MM.1S (cell line): ENCODE results near the gene CYYR1.

ENCODE experiments used
- DNase-seq: peaks from one replicate; pipeline ENCODE4 v3.0.0-alpha.2; 2015
- H2AFZ ChIP-seq: fragments of 300-600 bp; sonication (generic); 2 replicates; pipeline ENCODE4 v1.6.0; 2016; ENCODE audit warnings: antibody characterized with exemption, low read length
- H3F3A ChIP-seq: fragments of 300-600 bp; sonication (generic); 2 replicates; pipeline ENCODE4 v1.6.1; 2016; ENCODE audit warnings: mild to moderate bottlenecking, antibody characterized with exemption, low read length, moderate library complexity, mixed read lengths; ENCODE audit not compliant: insufficient read depth
- H3K27ac ChIP-seq: fragments of 300-600 bp; sonication (generic); 2 replicates; pipeline ENCODE4 v1.5.1; 2016; ENCODE audit warnings: mild to moderate bottlenecking, low read length
- H3K27me3 ChIP-seq: fragments of 300-600 bp; sonication (generic); replicated peaks from 2 replicates; pipeline ENCODE4 v1.6.0; 2016; ENCODE audit warnings: low read length; ENCODE audit not compliant: insufficient read depth
- H3K36me3 ChIP-seq: fragments of 300-600 bp; sonication (generic); replicated peaks from 2 replicates; pipeline ENCODE4 v1.6.1; 2016; ENCODE audit warnings: mild to moderate bottlenecking, low read length, mixed read lengths; ENCODE audit not compliant: insufficient read depth
- H3K4me1 ChIP-seq: fragments of 300-600 bp; sonication (generic); 2 replicates; pipeline ENCODE4 v1.6.1; 2016; ENCODE audit warnings: low read length, mixed read lengths
- H3K4me2 ChIP-seq: fragments of 300-600 bp; sonication (generic); 2 replicates; pipeline ENCODE4 v1.6.0; 2016; ENCODE audit warnings: low read depth, low read length
- H3K4me3 ChIP-seq: fragments of 300-600 bp; sonication (generic); 2 replicates; pipeline ENCODE4 v1.5.1; 2016; ENCODE audit warnings: low read length, mixed read lengths
- H3K79me2 ChIP-seq: fragments of 300-600 bp; sonication (generic); 2 replicates; pipeline ENCODE4 v1.6.1; 2016; ENCODE audit warnings: mixed run types, low read length, mixed read lengths
- H3K9ac ChIP-seq: fragments of 300-600 bp; sonication (generic); 2 replicates; pipeline ENCODE4 v1.6.1; 2016; ENCODE audit warnings: low read length, mixed read lengths
- H3K9me2 ChIP-seq: fragments of 300-600 bp; sonication (generic); replicated peaks from 2 replicates; pipeline ENCODE4 v1.6.1; 2016; ENCODE audit warnings: mild to moderate bottlenecking, low read length, mixed read lengths; ENCODE audit not compliant: insufficient read depth
- H3K9me3 ChIP-seq: fragments of 300-600 bp; sonication (generic); replicated peaks from 2 replicates; pipeline ENCODE4 v1.6.1; 2016; ENCODE audit warnings: mild to moderate bottlenecking, low read length, mixed read lengths; ENCODE audit not compliant: insufficient read depth
- H4K20me1 ChIP-seq: fragments of 300-600 bp; sonication (generic); 2 replicates; pipeline ENCODE4 v1.6.1; 2016; ENCODE audit warnings: mild to moderate bottlenecking, low read length, moderate library complexity, mixed read lengths; ENCODE audit not compliant: insufficient read depth
- EZH2 ChIP-seq: fragments of 300-600 bp; sonication (generic); optimal IDR thresholded peaks from 2 replicates; pipeline ENCODE3; 2017; ENCODE audit warnings: low read depth, mild to moderate bottlenecking, antibody characterized with exemption, low read length, mixed read lengths
- EZH2phosphoT487 ChIP-seq: fragments of 300-600 bp; sonication (generic); IDR thresholded peaks from 2 replicates; pipeline ENCODE4 v1.6.1; 2018; ENCODE audit warnings: antibody characterized with exemption, low read length
- TF ChIP-seq, protein P1 (sequence below): fragments of 300-600 bp; sonication (generic); IDR thresholded peaks from 2 replicates; pipeline ENCODE4 v1.5.1; 2016; ENCODE audit warnings: antibody characterized with exemption, low read length, mixed read lengths

Gene CYYR1

GRCh38 chr21:26528882-26529281 lies 44.2 kb downstream of the CYYR1 start:
- Histone ChIP-seq H3K27ac (no peak overlapping the region), H3K79me2 (no peaks in the 10 kb centered on the region), H3K4me2 (no peak overlapping the region), H2AFZ (no peak overlapping the region), H3K36me3 (no peaks in the 10 kb centered on the region), H3K9ac (no peak overlapping the region), H3K27me3 (no peaks in the 10 kb centered on the region), H3K9me3 (no peaks in the 10 kb centered on the region), H3F3A (no peaks in the 10 kb centered on the region), H3K9me2 (no peaks in the 10 kb centered on the region), H3K4me3 (no peak overlapping the region), H3K4me1 (no peaks in the 10 kb centered on the region), H4K20me1 (no peaks in the 10 kb centered on the region)
- TF ChIP-seq EZH2 (no peak), EZH2phosphoT487 (no peak)
- TF ChIP-seq, protein P1, sequence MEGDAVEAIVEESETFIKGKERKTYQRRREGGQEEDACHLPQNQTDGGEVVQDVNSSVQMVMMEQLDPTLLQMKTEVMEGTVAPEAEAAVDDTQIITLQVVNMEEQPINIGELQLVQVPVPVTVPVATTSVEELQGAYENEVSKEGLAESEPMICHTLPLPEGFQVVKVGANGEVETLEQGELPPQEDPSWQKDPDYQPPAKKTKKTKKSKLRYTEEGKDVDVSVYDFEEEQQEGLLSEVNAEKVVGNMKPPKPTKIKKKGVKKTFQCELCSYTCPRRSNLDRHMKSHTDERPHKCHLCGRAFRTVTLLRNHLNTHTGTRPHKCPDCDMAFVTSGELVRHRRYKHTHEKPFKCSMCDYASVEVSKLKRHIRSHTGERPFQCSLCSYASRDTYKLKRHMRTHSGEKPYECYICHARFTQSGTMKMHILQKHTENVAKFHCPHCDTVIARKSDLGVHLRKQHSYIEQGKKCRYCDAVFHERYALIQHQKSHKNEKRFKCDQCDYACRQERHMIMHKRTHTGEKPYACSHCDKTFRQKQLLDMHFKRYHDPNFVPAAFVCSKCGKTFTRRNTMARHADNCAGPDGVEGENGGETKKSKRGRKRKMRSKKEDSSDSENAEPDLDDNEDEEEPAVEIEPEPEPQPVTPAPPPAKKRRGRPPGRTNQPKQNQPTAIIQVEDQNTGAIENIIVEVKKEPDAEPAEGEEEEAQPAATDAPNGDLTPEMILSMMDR, result no peak
- no peak for DNase-seq

DNA sequence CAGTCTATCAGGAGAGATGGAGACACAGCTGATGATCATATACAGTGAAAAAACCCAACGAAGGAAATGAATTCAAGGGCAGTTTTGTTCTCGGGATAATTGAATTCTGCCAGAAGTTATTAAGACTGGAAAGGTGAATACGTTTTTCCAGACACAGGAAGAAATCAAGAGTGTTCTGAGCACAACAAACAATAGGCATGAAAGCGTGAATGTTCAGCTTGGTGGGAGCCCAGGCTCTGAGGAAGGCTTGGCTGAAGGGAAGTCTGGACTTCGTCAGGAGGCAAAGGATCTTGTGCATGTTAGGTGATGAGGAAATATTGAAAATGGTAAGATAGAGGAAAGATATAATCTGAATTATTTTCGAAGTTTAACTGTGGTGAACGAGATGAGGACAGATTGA lies 50.4 kb downstream of the CYYR1 start:
- no peak overlapping the region for H3K4me3 ChIP-seq
- no peaks in the 10 kb centered on the region for H3K4me1 ChIP-seq
- H3K9me3 ChIP-seq, result no peaks in the 10 kb centered on the region
- no peaks in the 10 kb centered on the region for H4K20me1 ChIP-seq
- H3K9me2 ChIP-seq, result no peaks in the 10 kb centered on the region
- H3K27me3 ChIP-seq, result no peaks in the 10 kb centered on the region
- DNase-seq, result no peak
- H3K79me2 ChIP-seq, result no peaks in the 10 kb centered on the region
- no peaks in the 10 kb centered on the region for H3K36me3 ChIP-seq
- no peak overlapping the region for H3K9ac ChIP-seq
- no peak overlapping the region for H2AFZ ChIP-seq
- no peak overlapping the region for H3K27ac ChIP-seq
- H3F3A ChIP-seq, result no peaks in the 10 kb centered on the region
- TF ChIP-seq EZH2phosphoT487 (no peak), EZH2 (no peak)
- TF ChIP-seq, protein P1, result no peak
- H3K4me2 ChIP-seq, result no peak overlapping the region

GRCh38 chr21:26519142-26519541 lies 53.9 kb downstream of the CYYR1 start:
- Histone ChIP-seq H3K4me2 (no peak overlapping the region), H3K9ac (no peak overlapping the region), H3K27ac (no peak overlapping the region), H3K9me3 (no peaks in the 10 kb centered on the region), H3K4me3 (no peak overlapping the region), H3K36me3 (no peaks in the 10 kb centered on the region), H3K9me2 (no peaks in the 10 kb centered on the region), H3K27me3 (no peaks in the 10 kb centered on the region), H4K20me1 (no peaks in the 10 kb centered on the region), H3K79me2 (no peaks in the 10 kb centered on the region), H3K4me1 (no peaks in the 10 kb centered on the region), H2AFZ (no peak overlapping the region), H3F3A (no peaks in the 10 kb centered on the region)
- DNase-seq, result no peak
- TF ChIP-seq, protein P1, result no peak
- no peak for TF ChIP-seq EZH2phosphoT487
- TF ChIP-seq EZH2, result no peak
